Measurements from ENCODE around the gene HOXA7. TPM values are rescaled to one million over a fixed set of nuclear protein-coding genes. Genes with fewer than 3 reads are reported as not detected.

HOXA7 gene
- total RNA-seq, 1 experiment from 2014 or later: 2.6 TPM

GRCh38 chr7:27116962-27117886 is 39.3 kb downstream of the HOXA7 start:
- Histone ChIP-seq H3K36me3 (ENCODE audit: low read depth, low read length) (no peaks in the 10 kb centered on the region; the same call in 1 of the 2 replicates), H3K4me3 (ENCODE audit: low read length) (no peak overlapping the region), H3K27me3 (ENCODE audit: low read length) (no peaks in the 10 kb centered on the region), H3K79me2 (ENCODE audit: low read length) (peaks cover 67% of the 10 kb centered on the region), H3K4me2 (ENCODE audit: low read length) (0 out of 2 replicates have a peak overlapping the region, but pooled peaks have one; percentile 98), H3K4me1 (ENCODE audit: insufficient read depth, low read length) (peaks cover 28% of the 10 kb centered on the region), H3K9me2 (replicated peaks; ENCODE audit: low read length) (no peaks in the 10 kb centered on the region), H3K9ac (ENCODE audit: low read length) (no peak overlapping the region), H3F3A (ENCODE audit: low read length, unreplicated experiment) (peaks cover 3% of the 10 kb centered on the region), H2AFZ (ENCODE audit: low read length) (no peak overlapping the region), H3K27ac (ENCODE audit: low read length) (no peak overlapping the region), H4K20me1 (ENCODE audit: low read length) (no peaks in the 10 kb centered on the region), H3K9me3 (ENCODE audit: low read length) (no peaks in the 10 kb centered on the region)
- intact Hi-C loops (cut with micrococcal nuclease): no loop called here
- no peak for ATAC-seq
- TF ChIP-seq CTCF (conservative IDR thresholded peaks at IDR 0.05; ENCODE audit: low read depth, low read length) (no peak), EZH2 (IDR thresholded peaks at IDR 0.05; ENCODE audit: low read length, unreplicated experiment) (no peak), EZH2phosphoT487 (IDR thresholded peaks at IDR 0.05; ENCODE audit: borderline replicate concordance, low read length) (no peak)
- POLR2A ChIA-PET (ENCODE audit: unreplicated experiment): no interaction called here
- BruUV-seq (replicated peaks): no TSS peak
- DNase-seq: no peak
- CTCF ChIA-PET: no interaction called here

DNA sequence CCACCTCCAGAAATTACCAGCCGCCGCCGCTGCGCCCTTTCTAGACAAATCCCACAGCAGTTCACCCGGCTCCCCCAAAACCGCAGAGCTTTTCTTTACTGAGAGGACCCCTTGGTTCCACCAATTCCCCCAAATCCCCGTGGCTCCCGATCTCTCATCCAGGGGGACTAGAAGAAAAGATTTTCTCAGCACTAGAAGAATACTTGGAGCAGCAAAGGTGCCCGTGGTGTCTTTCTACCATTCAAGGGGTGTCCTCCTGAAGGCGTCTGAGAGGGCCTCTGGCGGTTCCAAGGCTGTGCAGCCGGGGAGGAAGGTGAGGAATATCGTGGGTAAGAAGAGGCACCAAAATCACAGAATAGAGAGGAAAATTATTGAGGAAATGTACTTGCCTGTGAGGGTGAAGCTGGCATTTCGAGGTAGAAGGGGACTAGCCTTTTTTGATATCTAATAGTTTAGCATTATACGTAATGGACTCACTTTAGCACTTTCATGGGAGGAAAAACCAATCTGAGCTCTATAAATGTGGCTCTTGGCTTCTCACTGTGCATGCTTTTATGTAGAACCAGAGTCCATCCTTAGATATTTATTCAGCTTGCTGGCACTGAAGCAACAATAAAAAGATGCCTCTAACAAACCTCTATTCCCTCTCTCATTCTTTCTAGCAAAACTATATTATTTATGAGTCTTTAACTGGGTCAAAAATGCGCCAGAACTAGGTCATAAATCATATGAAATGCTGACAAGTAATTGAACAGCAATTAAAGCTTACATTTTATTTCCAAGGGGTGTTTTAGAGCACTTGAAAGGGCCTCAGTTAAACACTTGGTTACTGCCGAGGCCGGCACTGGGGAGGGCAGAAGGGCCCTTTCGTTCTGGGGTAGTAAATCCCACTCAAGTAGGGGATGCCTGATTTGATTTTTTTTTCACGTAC is 40.2 kb downstream of the HOXA7 start:
- peak overlapping the region; percentile 84 for H3K27ac ChIP-seq (ENCODE audit: low read length)
- no peak overlapping the region for H2AFZ ChIP-seq (ENCODE audit: low read length)
- ATAC-seq: no peak
- TF ChIP-seq EZH2phosphoT487 (IDR thresholded peaks at IDR 0.05; ENCODE audit: borderline replicate concordance, low read length) (no peak), CTCF (conservative IDR thresholded peaks at IDR 0.05; ENCODE audit: low read depth, low read length) (no peak), EZH2 (IDR thresholded peaks at IDR 0.05; ENCODE audit: low read length, unreplicated experiment) (no peak)
- no TSS peak for BruUV-seq (replicated peaks)
- H3K4me2 ChIP-seq (ENCODE audit: low read length): peak overlapping the region; percentile 98
- DNase-seq: no peak
- intact Hi-C loops (cut with micrococcal nuclease): no loop called here
- H3K27me3 ChIP-seq (ENCODE audit: low read length): no peaks in the 10 kb centered on the region
- POLR2A ChIA-PET (ENCODE audit: unreplicated experiment): interaction anchor here (0.6 to 1.0 kb wide), 2 partner anchors 36 to 75 kb away, joined by 3 to 5 read pairs; partner anchors contain the start of gene HOXA3
- no peaks in the 10 kb centered on the region for H3K9me3 ChIP-seq (ENCODE audit: low read length)
- H3K9me2 ChIP-seq (replicated peaks; ENCODE audit: low read length): no peaks in the 10 kb centered on the region
- no peaks in the 10 kb centered on the region for H4K20me1 ChIP-seq (ENCODE audit: low read length)
- H3K4me1 ChIP-seq (ENCODE audit: insufficient read depth, low read length): peaks cover 37% of the 10 kb centered on the region
- CTCF ChIA-PET: no interaction called here
- peaks cover 3% of the 10 kb centered on the region for H3F3A ChIP-seq (ENCODE audit: low read length, unreplicated experiment)
- H3K9ac ChIP-seq (ENCODE audit: low read length): no peak overlapping the region; the same call in 1 of the 2 replicates
- peak overlapping the region; percentile 66 for H3K4me3 ChIP-seq (ENCODE audit: low read length)
- H3K36me3 ChIP-seq (ENCODE audit: low read depth, low read length): no peaks in the 10 kb centered on the region; the same call in 1 of the 2 replicates
- H3K79me2 ChIP-seq (ENCODE audit: low read length): peaks cover 68% of the 10 kb centered on the region

Measured in PC-3 (cell line).